IPS-NIHi7 (cell line): ENCODE measurements around the gene PKD2L1.

Source experiments
- DNase-seq: peaks from one replicate; pipeline ENCODE4 v3.0.0; 2012; ENCODE audit warnings: mixed read lengths; ENCODE audit errors: extremely low spot score

The PKD2L1 gene

DNA sequence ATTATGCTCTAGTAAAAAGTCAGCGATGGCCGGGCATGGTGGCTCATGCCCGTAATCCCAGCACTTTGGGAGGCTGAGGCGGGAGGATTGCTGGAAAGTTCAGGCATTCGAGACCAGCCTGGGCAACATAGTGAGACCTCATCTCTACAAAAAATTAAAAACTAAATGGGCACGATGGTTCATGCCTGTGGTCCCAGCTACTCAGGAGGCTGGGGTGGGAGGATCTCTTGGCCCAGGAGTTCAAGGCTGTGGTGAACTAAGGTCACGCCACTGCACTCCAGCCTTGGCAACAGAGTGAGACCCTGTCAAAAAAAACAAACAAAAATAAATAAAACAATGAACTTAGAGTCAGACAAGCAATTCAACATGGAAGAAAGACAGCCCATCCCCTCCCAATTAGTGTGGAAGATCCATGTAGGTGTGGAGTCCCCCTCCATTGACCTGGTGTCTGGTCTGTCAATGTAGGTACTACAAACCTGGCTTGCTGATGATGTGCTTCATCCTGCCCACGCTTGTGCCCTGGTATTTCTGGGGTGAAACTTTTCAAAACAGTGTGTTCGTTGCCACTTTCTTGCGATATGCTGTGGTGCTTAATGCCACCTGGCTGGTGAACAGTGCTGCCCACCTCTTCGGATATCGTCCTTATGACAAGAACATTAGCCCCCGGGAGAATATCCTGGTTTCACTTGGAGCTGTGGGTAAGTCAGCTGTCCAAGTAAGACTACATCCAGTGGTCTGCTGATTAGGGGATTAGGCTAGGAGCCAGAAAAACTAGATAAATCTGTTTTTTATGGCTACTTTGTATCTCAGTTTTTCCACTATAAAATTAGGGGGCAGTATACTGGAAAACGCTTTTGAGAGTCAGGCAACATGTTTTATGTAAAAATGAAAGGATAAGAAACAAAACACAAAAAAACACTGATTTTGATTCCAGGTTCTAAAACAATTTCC, 26.3 kb upstream of the PKD2L1 start:
- DNase-seq = no peak

DNA sequence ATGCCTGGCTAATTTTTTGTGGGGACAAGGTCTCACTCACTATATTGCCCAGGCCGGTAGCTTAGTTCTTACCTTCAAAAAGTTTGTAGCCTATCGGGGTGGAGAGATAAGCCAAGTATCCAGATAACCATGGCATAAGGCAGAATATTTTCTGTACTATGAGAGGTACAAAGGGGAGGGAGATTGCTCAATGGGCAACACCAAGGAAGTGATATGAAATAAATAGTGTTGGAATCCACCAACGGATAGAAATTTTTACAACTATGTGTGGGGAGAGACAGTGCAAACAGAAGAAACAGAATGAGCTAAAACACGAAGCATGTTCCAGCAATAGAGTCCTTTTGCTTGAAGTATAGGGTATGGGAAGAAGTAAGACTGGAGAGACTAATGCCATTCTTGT, 25.1 kb upstream of the PKD2L1 start:
- DNase-seq = no peak

DNA sequence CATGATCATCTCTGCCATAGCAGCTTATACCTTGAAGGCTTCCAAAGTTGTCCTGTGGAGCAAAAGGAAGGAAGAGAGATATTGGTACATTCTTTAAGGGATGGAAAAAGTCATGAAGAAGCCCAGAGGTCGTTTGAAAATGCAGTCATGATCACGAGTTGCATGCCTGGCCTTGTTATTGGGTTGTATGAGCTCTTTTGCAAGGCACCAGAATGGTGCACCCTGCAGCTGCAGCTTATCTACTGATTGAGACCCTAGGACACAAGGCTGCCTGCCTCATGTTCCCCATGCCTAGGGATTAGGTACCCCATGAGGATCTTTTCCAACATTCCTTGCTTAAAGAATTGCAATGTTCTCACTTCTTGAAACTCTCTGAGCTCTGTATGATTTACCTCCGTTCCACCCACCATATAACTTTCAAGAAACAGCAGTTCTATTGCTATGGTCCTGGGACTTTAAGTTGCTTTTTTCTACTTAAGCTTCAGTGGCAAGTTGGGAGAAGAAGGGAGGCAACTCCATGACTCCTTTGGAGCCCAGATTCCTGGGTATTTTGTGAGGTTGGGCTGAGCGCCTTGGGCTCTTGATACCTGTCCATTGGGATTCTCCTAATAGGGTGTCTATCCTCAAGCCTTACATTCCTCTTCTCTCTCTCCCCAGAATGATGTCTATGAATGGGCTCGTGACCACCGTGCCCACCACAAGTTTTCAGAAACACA, 23.9 kb upstream of the PKD2L1 start:
- no peak for DNase-seq

DNA sequence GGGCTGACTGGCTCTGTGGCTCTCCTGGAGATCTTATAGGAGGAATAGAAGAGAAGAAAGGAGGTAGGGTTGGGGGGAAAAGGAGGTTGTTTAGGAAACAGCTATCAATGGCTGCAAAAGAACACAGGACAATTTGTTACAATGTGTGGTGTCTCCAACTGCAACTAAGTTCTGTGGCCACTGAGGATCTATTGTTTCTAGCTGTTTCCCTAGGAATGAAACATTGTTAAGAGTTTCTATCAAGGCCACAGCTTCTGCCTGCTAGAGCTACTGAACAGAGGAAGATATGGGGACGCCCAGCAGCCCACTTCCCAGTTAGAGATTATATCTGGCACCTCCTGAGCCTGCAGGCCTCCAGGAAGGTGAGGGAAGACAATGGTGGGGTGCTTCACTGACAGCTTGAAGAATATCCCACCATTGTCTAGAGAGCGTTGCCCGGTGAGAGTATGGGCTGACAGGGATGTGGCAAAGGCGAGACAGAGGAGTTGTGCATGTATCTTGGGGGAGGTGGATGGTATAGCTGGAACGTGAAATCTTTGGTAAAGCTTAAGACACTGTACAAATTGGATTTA, 21.0 kb upstream of the PKD2L1 start:
- no peak for DNase-seq

DNA sequence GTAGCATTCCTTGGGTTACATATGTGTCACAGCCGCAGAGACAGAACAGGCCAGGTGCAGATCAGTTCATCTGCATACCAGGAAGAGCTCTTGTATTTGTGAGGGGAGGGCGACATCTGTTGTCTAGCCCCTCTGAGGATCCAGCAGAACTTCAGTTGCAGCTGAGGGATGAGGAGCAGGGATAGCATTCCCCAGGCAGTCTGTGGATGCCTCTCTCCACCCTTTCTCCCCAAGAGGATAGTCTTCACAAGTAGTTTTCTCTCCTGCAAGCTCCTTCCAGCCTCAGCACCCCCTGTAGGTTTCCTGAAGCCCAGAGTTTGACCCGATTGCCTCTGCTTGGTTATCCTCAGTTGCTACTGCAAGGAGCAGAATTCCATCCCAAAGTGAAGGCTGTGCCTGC, 19.6 kb upstream of the PKD2L1 start:
- no peak for DNase-seq

DNA sequence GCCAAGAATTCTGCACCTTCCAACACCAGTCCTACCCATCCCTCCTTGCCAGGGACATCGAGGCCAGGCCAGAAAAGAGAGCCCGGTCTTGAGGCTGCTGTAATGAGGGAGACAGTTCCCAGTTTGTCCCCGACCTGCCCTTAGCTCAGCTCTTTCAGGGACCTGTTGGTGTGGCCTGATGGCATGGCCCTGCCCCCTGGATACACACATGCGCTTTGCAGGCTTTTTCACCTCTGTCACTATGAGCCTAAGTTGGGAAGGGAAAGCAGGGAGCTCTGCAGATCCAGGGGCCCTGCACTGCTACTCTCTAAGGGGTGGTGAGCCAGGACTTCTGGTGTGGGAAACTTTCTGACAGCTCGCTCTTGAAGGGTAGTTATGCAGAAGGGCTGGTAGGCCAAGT, 19.1 kb upstream of the PKD2L1 start:
- DNase-seq = no peak

DNA sequence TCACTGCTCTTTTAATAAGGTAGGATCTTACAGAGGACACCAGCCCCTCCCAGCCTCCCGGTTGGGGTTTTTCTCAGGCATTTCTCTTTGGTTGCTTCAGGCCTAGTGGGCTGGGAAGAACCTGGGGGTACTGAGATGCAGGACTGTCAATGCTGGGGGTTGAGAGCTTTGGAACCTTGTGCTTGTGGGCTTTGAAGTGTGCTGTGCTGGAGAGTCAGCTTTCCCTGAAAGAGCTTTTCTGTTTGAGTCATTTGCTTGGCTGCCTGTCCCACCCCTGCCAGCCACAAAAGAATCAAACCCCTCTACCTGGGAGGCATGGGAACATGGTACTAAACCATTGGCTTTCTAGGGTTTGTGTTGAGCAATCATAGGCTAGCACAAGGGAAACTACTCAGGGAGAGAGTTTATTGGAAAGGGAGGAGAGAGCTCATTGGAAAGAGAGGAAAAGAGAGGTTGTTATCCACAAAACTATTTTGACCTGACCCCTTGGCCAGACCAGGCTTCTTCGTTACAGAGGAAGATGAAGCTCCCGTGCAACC, 18.4 kb upstream of the PKD2L1 start:
- DNase-seq = no peak

DNA sequence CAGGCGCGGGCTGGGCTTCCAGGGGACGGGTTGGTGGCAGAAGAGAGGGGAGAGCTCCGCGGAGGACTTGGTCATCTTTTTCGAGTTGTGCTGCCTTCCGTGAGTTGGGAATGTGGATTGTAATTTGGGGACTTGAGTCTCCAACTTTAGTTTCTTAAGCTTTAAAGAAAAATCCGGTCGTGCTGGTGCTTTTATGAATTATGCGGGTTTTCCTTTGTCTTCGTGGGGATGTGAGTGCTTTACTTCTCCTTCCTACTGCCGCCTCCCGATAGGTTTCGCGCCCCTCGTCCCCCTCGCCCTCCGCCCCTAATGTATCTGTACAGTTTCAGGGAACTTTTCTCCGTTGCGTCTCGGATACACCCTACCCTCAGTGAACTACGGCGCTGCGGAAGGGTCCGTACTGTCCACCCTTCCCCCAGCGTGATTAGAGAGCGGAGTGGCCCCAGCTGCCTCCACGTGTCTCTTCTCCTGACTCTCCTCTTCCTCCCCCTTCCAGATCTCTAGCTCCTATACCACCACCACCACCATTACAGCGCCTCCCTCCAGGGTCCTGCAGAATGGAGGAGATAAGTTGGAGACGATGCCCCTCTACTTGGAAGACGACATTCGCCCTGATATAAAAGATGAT, 17.7 kb upstream of the PKD2L1 start:
- DNase-seq = no peak

DNA sequence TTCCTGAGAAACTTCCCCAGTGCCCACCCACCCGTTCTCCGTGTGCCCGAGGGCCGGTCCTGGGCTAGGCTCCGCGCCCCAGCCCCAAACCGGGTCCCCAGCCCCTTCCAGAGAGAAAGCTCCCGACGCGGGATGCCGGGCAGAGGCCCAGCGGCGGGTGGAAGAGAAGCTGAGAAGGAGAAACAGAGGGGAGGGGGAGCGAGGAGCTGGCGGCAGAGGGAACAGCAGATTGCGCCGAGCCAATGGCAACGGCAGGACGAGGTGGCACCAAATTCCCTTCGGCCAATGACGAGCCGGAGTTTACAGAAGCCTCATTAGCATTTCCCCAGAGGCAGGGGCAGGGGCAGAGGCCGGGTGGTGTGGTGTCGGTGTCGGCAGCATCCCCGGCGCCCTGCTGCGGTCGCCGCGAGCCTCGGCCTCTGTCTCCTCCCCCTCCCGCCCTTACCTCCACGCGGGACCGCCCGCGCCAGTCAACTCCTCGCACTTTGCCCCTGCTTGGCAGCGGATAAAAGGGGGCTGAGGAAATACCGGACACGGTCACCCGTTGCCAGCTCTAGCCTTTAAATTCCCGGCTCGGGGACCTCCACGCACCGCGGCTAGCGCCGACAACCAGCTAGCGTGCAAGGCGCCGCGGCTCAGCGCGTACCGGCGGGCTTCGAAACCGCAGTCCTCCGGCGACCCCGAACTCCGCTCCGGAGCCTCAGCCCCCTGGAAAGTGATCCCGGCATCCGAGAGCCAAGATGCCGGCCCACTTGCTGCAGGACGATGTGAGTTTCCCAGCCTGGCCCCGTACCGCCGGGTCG, 16.9 kb upstream of the PKD2L1 start, which contains the start of gene SCD:
SCD (plus strand) TSS at position 469 of the 803 bp plus-strand sequence; CDS start at position 741, 272 bp downstream.
- DNase-seq = peak; percentile 98

DNA sequence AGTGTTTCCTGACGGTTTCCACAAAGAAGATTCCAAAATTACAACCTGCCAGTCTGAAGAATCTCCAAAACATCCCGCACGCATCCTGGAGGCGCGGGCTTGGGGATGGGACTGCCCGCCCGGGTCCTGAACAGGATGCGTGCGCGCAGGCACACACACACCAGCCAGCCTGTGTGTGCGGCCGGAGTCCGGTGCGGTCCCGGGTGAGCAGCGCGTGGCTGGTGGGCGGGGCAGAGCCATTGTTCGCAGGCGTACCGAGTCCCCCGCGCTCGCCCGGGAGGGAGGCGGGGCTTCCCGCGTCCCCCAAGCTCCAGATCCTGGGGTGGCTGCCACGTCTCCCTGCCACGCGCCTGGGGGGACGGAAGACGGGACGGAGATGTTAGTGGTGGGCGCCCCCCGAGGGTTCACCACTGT, 16.3 kb upstream of the PKD2L1 start:
- peak; percentile 69 for DNase-seq

DNA sequence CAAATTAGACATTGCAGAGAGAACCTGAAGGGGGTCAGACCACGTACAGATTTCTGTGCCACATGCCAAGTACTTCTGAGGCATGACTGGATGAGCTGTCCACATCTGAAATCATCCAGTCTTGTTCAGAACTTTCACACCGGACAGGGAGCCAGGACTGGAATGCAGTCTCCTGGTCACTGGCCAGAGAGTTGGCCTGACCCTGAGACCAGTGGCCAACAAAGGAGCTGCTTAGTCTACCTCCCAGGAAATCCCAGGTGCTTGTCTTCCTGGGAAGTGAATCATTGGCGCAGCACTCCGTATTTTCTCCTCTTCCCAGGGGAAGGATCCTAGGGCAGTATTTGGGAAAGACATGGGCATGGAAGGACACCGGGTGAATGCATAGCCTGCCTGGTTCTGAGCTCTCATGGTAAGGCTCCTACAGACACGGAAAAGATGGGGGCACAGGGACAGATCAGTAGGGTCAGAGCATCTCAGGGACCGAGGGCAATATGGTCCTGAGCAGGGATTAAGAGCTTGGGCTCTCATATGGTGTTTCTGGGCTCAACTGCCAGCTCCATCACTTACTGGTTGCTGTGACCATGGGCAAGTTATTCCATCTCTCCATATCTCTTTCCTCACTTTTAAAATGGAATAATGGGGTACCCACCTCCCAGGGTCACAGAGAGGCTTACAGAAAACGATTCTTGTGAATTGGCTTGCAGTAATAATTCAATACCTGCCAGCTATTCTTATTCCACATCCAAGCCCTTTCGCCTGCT, 15.7 kb upstream of the PKD2L1 start:
- DNase-seq = no peak

DNA sequence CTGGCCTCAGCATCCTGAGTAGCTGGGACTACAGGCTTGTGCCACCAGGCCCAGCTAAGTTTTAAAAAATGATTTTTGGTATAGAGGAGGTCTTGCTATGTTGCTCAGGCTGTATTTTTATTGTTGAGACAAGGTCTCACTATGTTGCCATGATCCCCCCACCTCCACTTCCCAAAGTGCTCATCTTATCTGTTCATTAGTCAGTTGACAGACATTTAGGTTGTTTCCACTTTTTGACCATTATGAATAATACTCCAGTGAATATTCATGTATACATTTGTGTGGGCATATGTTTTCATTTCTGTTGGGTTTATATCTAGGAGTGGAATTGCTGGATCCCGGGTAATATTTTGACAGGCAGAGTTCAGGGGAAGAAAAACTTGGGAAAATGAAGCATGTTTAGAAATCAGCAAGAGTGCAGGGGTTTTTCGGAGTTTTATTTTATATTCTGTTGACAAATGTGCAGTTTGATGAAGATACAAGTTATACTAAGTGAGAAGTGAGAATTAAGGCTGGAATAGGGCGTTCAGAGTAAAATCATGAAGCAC, 14.3 kb upstream of the PKD2L1 start:
- no peak for DNase-seq

DNA sequence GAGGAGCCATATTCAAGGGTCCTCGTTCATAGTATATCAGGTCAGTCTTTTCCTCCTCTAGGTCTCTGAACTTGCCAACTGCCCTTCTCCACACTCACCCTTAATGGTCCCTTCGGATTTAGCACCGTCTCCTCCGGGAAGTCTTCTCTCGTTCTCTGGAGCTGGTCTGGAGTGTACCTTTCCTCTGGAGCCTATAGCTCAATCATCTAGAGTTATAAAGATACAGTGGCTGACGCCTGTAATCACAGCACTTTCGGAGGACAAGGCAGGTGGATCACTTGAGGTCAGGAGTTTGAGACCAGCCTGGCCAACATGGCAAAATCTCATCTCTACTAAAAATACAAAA, 12.6 kb upstream of the PKD2L1 start:
- DNase-seq = no peak

DNA sequence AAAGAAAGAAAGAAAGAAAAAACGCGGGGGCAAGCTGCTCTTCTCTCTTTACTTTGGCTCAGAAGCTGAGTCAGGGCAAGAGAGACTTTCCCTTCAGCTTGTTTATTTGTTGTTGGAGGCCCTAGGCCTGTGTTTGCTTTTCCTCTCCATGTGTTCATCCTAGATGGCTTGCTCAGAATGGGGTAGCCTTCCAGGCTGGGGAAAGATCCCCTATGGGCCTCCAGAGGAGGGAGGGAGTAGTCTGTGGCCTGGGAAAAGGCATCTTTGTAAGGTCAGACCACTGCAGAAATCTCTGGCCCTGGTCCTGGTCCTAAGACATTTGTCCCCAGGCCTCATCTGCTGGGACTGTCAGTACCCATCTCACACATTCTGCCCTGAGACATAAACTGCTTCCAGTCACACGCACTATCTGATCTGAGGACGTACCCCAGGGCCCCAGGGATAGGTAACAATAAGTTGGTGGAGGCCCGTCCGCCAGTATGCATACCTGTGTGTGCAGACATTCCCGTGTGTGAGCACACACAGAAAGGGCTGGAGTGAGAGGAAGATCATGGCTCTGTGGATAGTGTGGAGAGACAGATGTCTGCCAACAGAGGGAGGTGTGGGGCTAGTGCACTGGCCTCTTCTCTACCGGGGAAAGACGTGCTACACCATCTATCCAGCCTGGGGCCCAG, 12.1 kb upstream of the PKD2L1 start:
- DNase-seq = peak; percentile 83

DNA sequence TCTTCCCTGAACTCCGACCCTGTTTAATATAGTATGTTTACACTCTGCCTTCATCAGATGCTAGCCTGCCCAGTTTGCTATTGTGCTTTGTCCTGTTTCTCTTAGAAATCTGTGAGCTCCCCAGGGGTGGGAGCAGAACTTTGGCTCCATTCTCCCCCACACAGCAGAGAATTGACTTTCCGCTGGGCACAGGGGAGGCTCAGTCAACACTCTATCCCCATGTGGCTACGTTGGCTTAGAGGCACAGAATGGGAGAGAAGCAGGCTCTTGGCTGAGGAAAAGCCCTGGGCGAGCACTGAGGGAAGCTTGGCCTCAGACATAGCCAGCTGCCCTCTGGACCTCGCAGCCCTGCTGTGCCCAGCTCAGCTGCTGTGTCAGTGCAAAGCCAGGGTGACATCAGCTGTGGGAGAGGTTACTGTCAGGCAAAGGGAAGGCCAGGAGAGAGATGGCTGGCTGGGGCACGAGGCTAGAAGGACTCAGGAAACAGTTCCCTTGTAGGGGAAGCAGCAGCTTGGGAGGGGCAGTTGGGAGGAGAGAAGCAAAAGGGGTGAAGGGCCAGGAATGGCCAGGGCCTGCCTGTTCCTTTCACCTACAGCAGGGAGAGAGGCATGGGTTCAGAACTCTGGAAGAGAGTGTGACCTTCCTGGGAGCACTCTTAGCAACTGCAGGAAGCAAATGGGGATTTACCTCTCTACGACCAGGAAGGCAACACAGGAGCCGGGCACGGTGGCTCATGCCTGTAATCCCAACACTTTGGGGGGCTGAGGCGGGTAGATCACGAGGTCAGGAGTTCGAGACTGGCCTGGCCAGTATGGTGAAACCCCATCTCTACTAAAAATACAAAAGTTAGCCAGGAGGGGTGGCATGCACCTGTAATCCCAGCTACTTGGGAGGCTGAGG, 11.2 kb upstream of the PKD2L1 start:
- no peak for DNase-seq

DNA sequence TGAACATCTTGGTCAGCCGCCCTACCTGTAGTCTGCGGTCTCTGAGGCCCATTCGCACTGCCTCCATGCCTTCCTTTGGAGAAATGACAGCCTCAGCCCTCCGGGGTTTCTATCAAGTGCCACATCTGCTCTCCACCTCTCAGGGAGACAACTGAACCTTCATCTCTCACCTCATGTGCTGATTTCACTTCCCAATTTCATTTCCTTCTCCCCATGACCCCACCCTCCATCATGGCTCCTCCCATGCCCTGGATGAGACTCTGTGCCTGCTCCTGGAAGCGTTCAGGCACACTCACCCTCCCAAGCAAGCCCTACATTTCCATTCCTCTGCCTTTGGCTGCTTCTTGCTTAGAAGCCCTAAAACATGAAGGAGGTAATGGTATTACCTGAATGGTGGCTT, 9.2 kb upstream of the PKD2L1 start:
- DNase-seq = no peak

DNA sequence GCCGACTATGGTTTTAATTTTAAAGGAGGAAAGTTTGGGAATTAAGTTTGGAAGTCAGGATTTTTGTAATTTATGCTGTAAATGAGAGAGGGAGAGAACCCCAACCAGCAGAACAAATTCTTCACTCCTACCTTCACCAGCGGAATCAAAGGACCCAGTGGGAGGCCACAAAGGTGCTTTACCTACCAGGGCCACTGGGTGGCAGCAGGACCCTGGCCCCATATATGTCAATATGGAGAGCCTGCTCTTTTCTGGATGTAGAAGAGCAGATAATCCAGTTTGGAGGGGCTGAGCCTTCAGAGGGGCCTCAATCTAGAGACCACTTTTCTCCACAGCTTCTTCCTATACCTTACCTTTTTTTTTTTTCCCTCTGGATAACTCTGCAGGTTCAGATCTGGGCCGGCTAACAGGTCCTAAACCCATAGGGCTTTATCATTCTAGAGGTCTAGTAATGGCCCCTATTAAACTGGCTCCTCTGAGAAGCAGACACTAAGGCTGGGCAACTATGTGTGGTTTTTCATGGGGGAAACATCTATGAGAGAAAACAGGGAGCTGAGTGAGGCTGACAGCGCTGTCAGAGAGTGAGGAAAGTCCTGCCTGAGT, 8.5 kb upstream of the PKD2L1 start:
- peak; percentile 84 for DNase-seq

DNA sequence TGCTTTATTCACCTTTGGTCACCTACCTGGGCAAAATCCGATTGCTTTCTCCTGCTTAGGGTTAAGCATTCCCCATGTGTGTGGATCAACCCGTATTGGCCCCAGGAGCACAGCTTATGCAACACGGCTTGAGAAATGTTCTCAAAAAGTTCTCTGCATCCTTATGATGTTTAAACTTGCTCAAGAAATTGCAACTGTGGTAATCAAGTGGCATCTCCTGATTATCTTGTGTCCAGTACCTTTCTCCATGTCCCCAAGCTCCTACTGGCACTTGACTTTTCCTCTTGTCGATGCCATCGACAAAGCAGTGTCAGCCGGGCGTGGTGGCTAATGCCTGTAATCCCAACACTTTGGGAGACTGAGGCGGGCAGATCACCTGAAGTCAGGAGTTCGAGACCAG, 4.7 kb upstream of the PKD2L1 start:
- DNase-seq = no peak
